ENCODE data around the gene COMMD7.

COMMD7 gene

DNA sequence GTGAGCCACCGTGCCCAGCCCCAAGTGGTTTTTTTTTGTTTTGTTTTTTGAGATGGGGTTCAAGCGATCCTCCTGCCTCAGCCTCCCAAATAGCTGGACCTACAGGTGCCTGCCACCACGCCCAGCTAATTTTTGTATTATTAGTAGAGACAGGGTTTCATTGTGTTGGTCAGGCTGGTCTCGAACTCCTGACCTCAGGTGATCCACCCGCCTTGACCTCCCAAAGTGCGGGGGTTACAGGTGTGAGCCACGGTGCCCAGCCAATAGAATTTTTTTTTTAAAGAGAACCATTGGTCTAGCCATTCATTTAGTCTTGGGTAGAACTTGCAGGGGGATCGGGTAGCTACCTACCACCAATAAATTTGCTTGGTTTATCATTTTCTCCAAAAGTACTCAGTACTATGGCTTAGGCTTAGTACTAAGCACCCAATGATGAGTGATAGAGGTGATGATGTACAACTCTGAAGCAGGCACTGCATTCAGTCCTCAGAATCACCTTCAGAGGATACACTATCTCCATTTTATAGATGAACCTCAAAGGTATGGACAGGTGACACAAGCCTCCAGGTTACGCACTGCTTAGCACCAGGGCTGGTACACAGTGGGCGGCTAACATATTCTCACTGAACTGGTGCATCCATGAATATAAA is 56.6 kb downstream of the COMMD7 start:
- no peak for DNase-seq (ENCODE audit: low read depth)
- TF ChIP-seq, protein P1, sequence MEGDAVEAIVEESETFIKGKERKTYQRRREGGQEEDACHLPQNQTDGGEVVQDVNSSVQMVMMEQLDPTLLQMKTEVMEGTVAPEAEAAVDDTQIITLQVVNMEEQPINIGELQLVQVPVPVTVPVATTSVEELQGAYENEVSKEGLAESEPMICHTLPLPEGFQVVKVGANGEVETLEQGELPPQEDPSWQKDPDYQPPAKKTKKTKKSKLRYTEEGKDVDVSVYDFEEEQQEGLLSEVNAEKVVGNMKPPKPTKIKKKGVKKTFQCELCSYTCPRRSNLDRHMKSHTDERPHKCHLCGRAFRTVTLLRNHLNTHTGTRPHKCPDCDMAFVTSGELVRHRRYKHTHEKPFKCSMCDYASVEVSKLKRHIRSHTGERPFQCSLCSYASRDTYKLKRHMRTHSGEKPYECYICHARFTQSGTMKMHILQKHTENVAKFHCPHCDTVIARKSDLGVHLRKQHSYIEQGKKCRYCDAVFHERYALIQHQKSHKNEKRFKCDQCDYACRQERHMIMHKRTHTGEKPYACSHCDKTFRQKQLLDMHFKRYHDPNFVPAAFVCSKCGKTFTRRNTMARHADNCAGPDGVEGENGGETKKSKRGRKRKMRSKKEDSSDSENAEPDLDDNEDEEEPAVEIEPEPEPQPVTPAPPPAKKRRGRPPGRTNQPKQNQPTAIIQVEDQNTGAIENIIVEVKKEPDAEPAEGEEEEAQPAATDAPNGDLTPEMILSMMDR (conservative IDR thresholded peaks at IDR 0.05; ENCODE audit: low read length): no peak
- H3K4me3 ChIP-seq (ENCODE audit: low read length): no peak overlapping the region

DNA sequence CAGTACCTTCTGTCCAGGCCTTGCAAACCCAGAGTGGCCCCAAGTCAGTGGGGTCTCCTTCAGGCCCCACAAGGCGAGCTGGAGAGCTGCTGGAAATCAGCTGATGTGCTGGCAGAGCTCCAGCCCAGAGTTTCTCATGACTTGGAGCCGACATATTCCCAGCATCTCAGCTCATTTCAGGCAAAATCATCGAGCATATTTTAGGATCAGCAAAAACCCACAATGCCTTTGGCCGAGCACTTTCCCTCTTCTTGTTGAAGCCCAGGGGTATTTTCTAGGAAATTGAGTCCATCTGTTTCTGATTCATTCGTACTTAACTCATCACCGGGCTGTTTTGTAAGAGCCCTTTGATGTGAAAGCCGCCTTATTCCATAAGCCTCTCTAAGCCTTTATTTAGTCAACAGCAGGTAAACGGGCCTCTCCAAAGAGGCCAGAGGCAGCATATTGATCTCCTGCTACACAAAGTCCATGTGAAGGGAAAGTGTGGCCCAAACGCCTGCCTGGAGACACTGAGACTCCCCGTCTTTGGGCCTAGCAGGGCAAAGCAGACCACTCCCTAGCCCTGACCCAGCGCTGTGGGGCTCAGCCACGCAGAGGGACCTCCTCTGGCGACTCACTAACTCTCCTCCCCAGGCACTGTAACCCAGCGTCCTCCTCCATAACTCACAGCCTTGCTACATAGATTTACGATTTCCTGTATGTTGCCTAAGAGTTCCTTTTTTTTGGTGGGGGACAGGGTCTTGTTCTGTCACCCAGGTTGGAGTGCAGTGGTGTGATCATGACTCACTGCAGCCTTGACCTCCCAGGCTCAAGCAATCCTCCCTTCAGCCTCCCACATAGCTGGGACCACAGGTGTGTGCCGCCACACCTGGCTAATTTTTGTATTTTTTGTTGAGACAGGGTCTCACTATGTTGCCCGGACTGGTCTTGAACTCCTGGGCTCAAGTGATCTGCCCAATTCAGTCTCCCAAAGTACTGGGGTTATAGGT is 57.4 kb downstream of the COMMD7 start:
- TF ChIP-seq, protein P1 (conservative IDR thresholded peaks at IDR 0.05; ENCODE audit: low read length): no peak
- DNase-seq (ENCODE audit: low read depth): peak; percentile 96
- H3K4me3 ChIP-seq (ENCODE audit: low read length): no peak overlapping the region

DNA sequence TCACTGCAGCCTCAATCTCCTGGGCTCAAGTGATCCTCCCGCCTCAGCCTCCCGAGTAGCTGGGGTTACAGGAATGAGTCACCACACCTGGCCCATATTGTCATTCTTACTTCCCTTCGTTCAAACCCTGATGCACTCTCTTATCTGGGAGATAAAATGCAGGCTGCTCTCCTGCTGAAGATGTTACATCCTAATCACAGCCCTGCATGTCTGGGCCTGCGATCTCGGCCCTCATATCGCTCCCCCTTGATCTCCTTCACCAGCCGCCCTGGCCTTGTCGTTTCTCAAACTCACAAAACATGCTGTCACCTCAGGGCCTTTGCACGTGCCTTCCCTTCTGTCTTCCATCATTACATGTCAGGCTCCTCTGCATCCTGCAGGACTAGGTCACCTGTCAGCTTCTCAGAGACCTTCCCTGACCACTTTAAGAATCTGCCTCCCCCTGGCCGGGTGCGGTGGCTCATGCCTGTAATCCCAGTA is 60.7 kb downstream of the COMMD7 start:
- DNase-seq (ENCODE audit: low read depth): no peak
- TF ChIP-seq, protein P1 (conservative IDR thresholded peaks at IDR 0.05; ENCODE audit: low read length): no peak
- H3K4me3 ChIP-seq (ENCODE audit: low read length): no peak overlapping the region

DNA sequence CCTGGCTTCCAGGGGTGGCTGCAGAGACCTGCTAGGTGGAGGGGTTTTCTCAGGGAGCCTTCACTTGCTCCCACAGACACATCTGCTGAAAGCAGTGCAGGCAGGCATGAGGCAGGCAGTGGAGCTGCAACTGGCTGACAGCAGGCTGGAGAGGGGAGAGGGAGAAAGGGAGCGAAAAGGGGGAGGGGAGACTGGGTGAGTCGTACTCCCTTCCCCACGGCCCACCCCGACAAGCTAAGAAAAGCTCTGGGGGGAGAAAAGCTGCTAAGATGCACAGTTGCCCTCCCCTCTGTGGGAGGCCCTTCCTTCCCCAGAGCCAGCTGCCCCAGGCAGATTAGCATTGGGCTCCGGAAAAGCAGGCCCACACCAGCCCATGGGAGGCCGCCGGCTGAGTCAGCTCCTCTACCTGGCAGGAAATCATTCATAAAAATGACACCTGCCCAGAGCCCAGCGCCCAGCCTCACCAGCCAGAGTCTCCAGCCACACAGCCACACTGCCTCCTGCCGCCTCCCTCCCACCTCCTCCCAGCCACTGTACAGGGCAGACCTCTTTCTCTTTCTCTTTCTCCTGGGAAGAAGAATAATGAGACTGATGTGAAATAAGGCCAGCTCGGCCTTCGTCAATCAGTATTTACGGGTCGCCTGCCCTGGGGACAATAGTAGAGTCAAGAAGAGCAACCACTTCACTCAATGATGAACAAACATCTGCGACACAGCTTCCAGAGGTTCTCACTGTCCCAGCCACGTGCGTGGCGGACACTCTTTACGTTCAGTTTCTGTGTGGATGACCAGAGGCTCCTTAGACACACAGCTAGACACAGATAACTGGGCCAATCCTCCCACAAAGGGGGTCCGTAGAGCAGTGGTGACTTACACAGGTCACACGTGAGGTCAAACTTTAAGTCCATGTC is 61.8 kb downstream of the COMMD7 start:
- TF ChIP-seq, protein P1 (conservative IDR thresholded peaks at IDR 0.05; ENCODE audit: low read length): no peak
- no peak overlapping the region for H3K4me3 ChIP-seq (ENCODE audit: low read length)
- no peak for DNase-seq (ENCODE audit: low read depth)

- DNase-seq (ENCODE audit: low read depth): no peak
- TF ChIP-seq, protein P1 (conservative IDR thresholded peaks at IDR 0.05; ENCODE audit: low read length): no peak
- no peak overlapping the region for H3K4me3 ChIP-seq (ENCODE audit: low read length)
Observed at GRCh38 chr20:32680544-32681174, 62.6 kb downstream of the COMMD7 start.

- DNase-seq (ENCODE audit: low read depth): peak; percentile 83
- H3K4me3 ChIP-seq (ENCODE audit: low read length): no peak overlapping the region
- TF ChIP-seq, protein P1 (conservative IDR thresholded peaks at IDR 0.05; ENCODE audit: low read length): no peak
Observed at GRCh38 chr20:32678948-32679347, 64.3 kb downstream of the COMMD7 start.

Measured in AG10803 (cell line).